GM23338 (cell line): ENCODE measurements around the gene SLC15A5. TPM values are rescaled to one million over a fixed set of nuclear protein-coding genes. Genes with fewer than 3 reads are reported as not detected.

ENCODE experiments used
- ATAC-seq: fragments of 200-7000 bp; cut with Tn5 transposase; 3 replicates; pipeline ENCODE4 v1.9.1; 2020
- DNase-seq: peaks from one replicate; pipeline ENCODE4 v3.0.0-alpha.2; 2015; ENCODE audit warnings: low spot score
- H2AFZ ChIP-seq: fragments of 200-600 bp; sonication (generic); 2 replicates; pipeline ENCODE4 v1.8.0; 2016; ENCODE audit warnings: antibody characterized with exemption, mild to moderate bottlenecking, moderate library complexity
- H3F3A ChIP-seq: fragments of 200-600 bp; sonication (generic); replicated peaks from 2 replicates; pipeline ENCODE4 v1.8.0; 2017; ENCODE audit warnings: antibody characterized with exemption, mixed run types, low read depth
- H3K27ac ChIP-seq: fragments of 200-600 bp; sonication (generic); 2 replicates; pipeline ENCODE4 v1.6.1; 2016; ENCODE audit warnings: low read depth
- H3K27me3 ChIP-seq: fragments of 200-600 bp; sonication (generic); 2 replicates; pipeline ENCODE4 v1.8.0; 2016; ENCODE audit warnings: mild to moderate bottlenecking, mixed run types, moderate library complexity; ENCODE audit not compliant: insufficient read depth
- H3K36me3 ChIP-seq: fragments of 200-600 bp; sonication (generic); 2 replicates; pipeline ENCODE4 v1.8.0; 2016; ENCODE audit warnings: mild to moderate bottlenecking; ENCODE audit not compliant: insufficient read depth
- H3K4me1 ChIP-seq: fragments of 200-600 bp; sonication (generic); 2 replicates; pipeline ENCODE4 v1.8.0; 2016; ENCODE audit warnings: mild to moderate bottlenecking, moderate library complexity; ENCODE audit not compliant: insufficient read depth
- H3K4me2 ChIP-seq: fragments of 200-600 bp; sonication (generic); 2 replicates; pipeline ENCODE4 v1.7.1; 2017; ENCODE audit warnings: mixed run types
- H3K4me3 ChIP-seq: fragments of 200-600 bp; sonication (generic); 2 replicates; pipeline ENCODE4 v1.6.1; 2016; ENCODE audit warnings: mixed run types
- H3K79me2 ChIP-seq: fragments of 200-600 bp; sonication (generic); replicated peaks from 2 replicates; pipeline ENCODE4 v1.8.0; 2017; ENCODE audit warnings: mild to moderate bottlenecking; ENCODE audit not compliant: insufficient read depth
- H3K9me2 ChIP-seq: fragments of 200-600 bp; sonication (generic); 2 replicates; pipeline ENCODE4 v1.8.0; 2017; ENCODE audit not compliant: insufficient read depth
- H4K20me1 ChIP-seq: fragments of 200-600 bp; sonication (generic); replicated peaks from 2 replicates; pipeline ENCODE4 v1.8.0; 2017; ENCODE audit warnings: mild to moderate bottlenecking; ENCODE audit not compliant: insufficient read depth
- H3K27ac Mint-ChIP-seq: 2 replicates; pipeline ENCODE4 v1.8.0; 2020; ENCODE audit warnings: inconsistent platforms, mild to moderate bottlenecking, moderate library complexity, mixed read lengths
- H3K27me3 Mint-ChIP-seq: 3 replicates; pipeline ENCODE4 v1.8.0; 2022; ENCODE audit warnings: low read depth, mild to moderate bottlenecking, moderate library complexity, mixed read lengths, inconsistent platforms; ENCODE audit not compliant: insufficient read depth, poor library complexity
- H3K36me3 Mint-ChIP-seq: 3 replicates; pipeline ENCODE4 v1.8.0; 2021; ENCODE audit warnings: low read depth, mild to moderate bottlenecking, inconsistent platforms, moderate library complexity, mixed read lengths
- H3K4me1 Mint-ChIP-seq: 3 replicates; pipeline ENCODE4 v1.8.0; 2020; ENCODE audit warnings: mild to moderate bottlenecking, inconsistent platforms, mixed read lengths
- H3K4me3 Mint-ChIP-seq: 3 replicates; pipeline ENCODE4 v1.8.0; 2021; ENCODE audit warnings: moderate library complexity, mild to moderate bottlenecking, inconsistent platforms, mixed read lengths
- H3K9me3 Mint-ChIP-seq: 3 replicates; pipeline ENCODE4 v1.8.0; 2020; ENCODE audit warnings: moderate library complexity, mild to moderate bottlenecking, inconsistent platforms, mixed read lengths
- ETS1 ChIP-seq: IDR thresholded peaks from 2 replicates; pipeline ENCODE4 v1.6.1; 2016; ENCODE audit warnings: antibody characterized with exemption
- EZH2phosphoT487 ChIP-seq: fragments of 200-600 bp; sonication (generic); IDR thresholded peaks from one replicate; pipeline ENCODE4 v1.8.1; 2018; ENCODE audit warnings: antibody characterized with exemption; ENCODE audit not compliant: unreplicated experiment
- JUNB ChIP-seq: IDR thresholded peaks from one replicate; pipeline ENCODE4 v1.6.1; 2016; ENCODE audit warnings: antibody characterized with exemption; ENCODE audit not compliant: unreplicated experiment
- NANOG ChIP-seq: IDR thresholded peaks from 2 replicates; pipeline ENCODE4 v1.6.1; 2016; ENCODE audit warnings: antibody characterized with exemption, borderline replicate concordance
- REST ChIP-seq: IDR thresholded peaks from one replicate; pipeline ENCODE4 v1.6.1; 2018; ENCODE audit warnings: antibody characterized with exemption; ENCODE audit not compliant: unreplicated experiment
- STAT1 ChIP-seq: IDR thresholded peaks from one replicate; pipeline ENCODE4 v1.6.1; 2016; ENCODE audit warnings: antibody characterized with exemption; ENCODE audit not compliant: unreplicated experiment
- ZNF462 ChIP-seq: fragments of 250-450 bp; sonication (Bioruptor Pico); IDR thresholded peaks from 2 replicates; pipeline ENCODE4 v1.5.0; 2020; ENCODE audit warnings: mild to moderate bottlenecking, moderate library complexity
- polyA plus RNA-seq: library from polyadenylated mRNA; unstranded; fragments of >200 nt; fragmentation: Nextera tagmentation; extraction: Ambion mirVana; gene quantifications from 2 replicates; pipeline ENCODE4 v1.2.1, GENCODE V29; 2016
- total RNA-seq: library from RNA; depleted of rRNA; stranded (reverse); fragments of >200 nt; shearing (Covaris generic); gene quantifications from 2 replicates; pipeline ENCODE4 v1.2.3, GENCODE V29; 2014

The SLC15A5 gene
- total and polyA plus RNA-seq, 2 experiments from 2014 or later: not detected

GRCh38 chr12:16220120-16220519 lies 57.4 kb downstream of the SLC15A5 start:
- Mint-ChIP-seq H3K4me3 (no peak overlapping the region), H3K9me3 (no peaks in the 10 kb centered on the region), H3K4me1 (no peaks in the 10 kb centered on the region), H3K27ac (no peak overlapping the region), H3K36me3 (no peaks in the 10 kb centered on the region), H3K27me3 (no peaks in the 10 kb centered on the region)
- H3K4me1 ChIP-seq: no peaks in the 10 kb centered on the region
- ATAC-seq (no peak), DNase-seq (no peak)
- H2AFZ ChIP-seq: no peak overlapping the region
- no peak overlapping the region for H3K4me2 ChIP-seq
- H3K9me2 ChIP-seq: no peaks in the 10 kb centered on the region
- no peaks in the 10 kb centered on the region for H3K36me3 ChIP-seq
- no peaks in the 10 kb centered on the region for H3K79me2 ChIP-seq
- H3K27ac ChIP-seq: no peak overlapping the region
- H3K27me3 ChIP-seq: no peaks in the 10 kb centered on the region
- H3K4me3 ChIP-seq: no peak overlapping the region
- TF ChIP-seq ETS1: no peak
- no peak for TF ChIP-seq STAT1
- TF ChIP-seq JUNB: no peak
- TF ChIP-seq EZH2phosphoT487: no peak
- TF ChIP-seq ZNF462 (CRISPR knock-in tag): no peak
- no peak for TF ChIP-seq NANOG
- no peak for TF ChIP-seq REST
- no peaks in the 10 kb centered on the region for H3F3A ChIP-seq
- H4K20me1 ChIP-seq: no peaks in the 10 kb centered on the region
